KMS-11 (cell line): ENCODE data around the gene ACOXL.
A peak's percentile ranks its signal among the peaks of the same experiment; 100 is the strongest.
"Not testable (repeated sequence)": the region's sequence is repeated elsewhere in the genome, so short reads cannot be mapped to it uniquely, and the experiment has no call there.

Source experiments
- H2AFZ ChIP-seq: fragments of 200-600 bp; sonication (generic); 2 replicates; pipeline ENCODE4 v1.6.1; 2016; ENCODE audit warnings: antibody characterized with exemption, mixed run types, low read depth
- H3K27ac ChIP-seq: fragments of 200-600 bp; sonication (generic); 2 replicates; pipeline ENCODE4 v1.6.1; 2016; ENCODE audit warnings: mild to moderate bottlenecking, mixed run types
- H3K27me3 ChIP-seq: fragments of 200-600 bp; sonication (generic); 2 replicates; pipeline ENCODE4 v1.6.1; 2017; ENCODE audit warnings: mild to moderate bottlenecking, low read depth, mixed run types, moderate library complexity; ENCODE audit not compliant: insufficient read depth
- H3K36me3 ChIP-seq: fragments of 200-600 bp; sonication (generic); 2 replicates; pipeline ENCODE4 v1.6.1; 2017; ENCODE audit warnings: mild to moderate bottlenecking, mixed run types; ENCODE audit not compliant: insufficient read depth
- H3K4me1 ChIP-seq: fragments of 200-600 bp; sonication (generic); 2 replicates; pipeline ENCODE4 v1.6.1; 2016; ENCODE audit warnings: mild to moderate bottlenecking, low read depth, mixed run types; ENCODE audit not compliant: poor library complexity, severe bottlenecking
- H3K4me2 ChIP-seq: fragments of 200-600 bp; sonication (generic); 2 replicates; pipeline ENCODE4 v1.7.0; 2016; ENCODE audit warnings: mild to moderate bottlenecking, mixed run types
- H3K4me3 ChIP-seq: fragments of 200-600 bp; sonication (generic); IDR thresholded peaks from 2 replicates; pipeline ENCODE4 v1.6.1; 2017; ENCODE audit warnings: low read depth, low read length, mixed read lengths; ENCODE audit not compliant: insufficient read depth
- H3K79me2 ChIP-seq: fragments of 200-600 bp; sonication (generic); 2 replicates; pipeline ENCODE4 v1.6.1; 2016; ENCODE audit warnings: low read depth, mixed run types; ENCODE audit not compliant: insufficient read depth
- H3K9ac ChIP-seq: fragments of 200-600 bp; sonication (generic); 2 replicates; pipeline ENCODE4 v1.6.1; 2016; ENCODE audit warnings: mild to moderate bottlenecking, mixed run types
- H4K20me1 ChIP-seq: fragments of 200-600 bp; sonication (generic); 2 replicates; pipeline ENCODE4 v1.6.1; 2016; ENCODE audit warnings: mild to moderate bottlenecking, mixed run types; ENCODE audit not compliant: insufficient read depth
- CTCF ChIP-seq: fragments of 200-600 bp; sonication (generic); conservative IDR thresholded peaks from 2 replicates; pipeline ENCODE4 v1.6.1; 2017; ENCODE audit warnings: low read depth, mild to moderate bottlenecking, antibody characterized with exemption, low read length, moderate library complexity, mixed read lengths

Gene ACOXL

GRCh38 chr2:110853516-110853915 lies 121.1 kb downstream of the ACOXL start:
- Histone ChIP-seq H3K4me1 (peaks cover 14% of the 10 kb centered on the region), H3K4me2 (no peak overlapping the region), H3K36me3 (no peaks in the 10 kb centered on the region), H2AFZ (no peak overlapping the region), H3K9ac (no peak overlapping the region), H3K27ac (no peak overlapping the region), H3K79me2 (no peaks in the 10 kb centered on the region), H3K4me3 (no peak overlapping the region), H3K27me3 (no peaks in the 10 kb centered on the region), H4K20me1 (no peaks in the 10 kb centered on the region)
- TF ChIP-seq CTCF, result peak; percentile 32; the same call in 1 of the 2 replicates

GRCh38 chr2:110853948-110854347 lies 121.6 kb downstream of the ACOXL start:
- no peak overlapping the region for H3K27ac ChIP-seq
- no peaks in the 10 kb centered on the region for H4K20me1 ChIP-seq
- no peak overlapping the region for H3K9ac ChIP-seq
- no peak overlapping the region for H3K4me2 ChIP-seq
- H3K4me1 ChIP-seq, result peaks cover 18% of the 10 kb centered on the region
- no peak overlapping the region for H3K4me3 ChIP-seq
- no peak overlapping the region for H2AFZ ChIP-seq
- H3K27me3 ChIP-seq, result no peaks in the 10 kb centered on the region
- H3K79me2 ChIP-seq, result no peaks in the 10 kb centered on the region
- TF ChIP-seq CTCF, result no peak
- H3K36me3 ChIP-seq, result no peaks in the 10 kb centered on the region

DNA sequence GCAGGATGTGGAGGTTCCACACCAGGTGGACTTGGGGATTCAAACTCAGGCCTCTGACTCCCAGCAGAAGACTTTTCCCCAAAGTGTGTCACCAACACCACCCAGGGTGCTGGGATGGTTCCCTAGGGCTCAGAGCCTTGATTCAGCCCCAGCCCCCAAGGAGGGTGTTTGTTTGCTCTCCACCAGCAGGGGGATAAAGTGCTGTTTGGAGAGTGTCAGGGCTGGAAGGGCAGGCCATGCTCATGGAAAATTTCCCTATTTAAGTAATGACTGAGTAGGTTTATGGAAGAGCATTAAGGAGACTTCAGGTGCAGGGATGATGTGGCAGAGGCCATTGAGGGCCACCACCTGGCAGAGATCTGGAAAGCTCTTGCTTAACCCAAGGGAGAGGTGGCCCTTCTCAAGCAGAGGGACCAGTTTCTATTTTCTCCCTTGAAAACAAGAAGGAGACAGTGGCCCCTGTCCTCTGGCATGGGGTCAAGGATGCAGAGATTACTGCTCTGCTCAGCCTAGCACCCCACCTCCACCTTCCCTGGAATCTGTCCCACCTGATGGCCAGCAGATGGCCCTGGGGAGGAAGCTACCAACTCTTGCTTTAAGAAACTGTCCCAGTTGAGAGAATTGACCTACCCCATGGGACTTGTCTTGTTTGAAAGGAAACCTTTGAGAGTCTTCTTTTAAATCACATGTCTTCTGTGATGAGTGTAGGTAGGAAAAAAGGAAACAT lies 122.1 kb downstream of the ACOXL start:
- Histone ChIP-seq H3K27ac (no peak overlapping the region), H3K9ac (no peak overlapping the region), H4K20me1 (no peaks in the 10 kb centered on the region), H3K4me1 (peaks cover 23% of the 10 kb centered on the region), H3K79me2 (no peaks in the 10 kb centered on the region), H3K4me3 (no peak overlapping the region), H3K36me3 (no peaks in the 10 kb centered on the region), H2AFZ (no peak overlapping the region), H3K4me2 (no peak overlapping the region), H3K27me3 (no peaks in the 10 kb centered on the region)
- TF ChIP-seq CTCF, result no peak

DNA sequence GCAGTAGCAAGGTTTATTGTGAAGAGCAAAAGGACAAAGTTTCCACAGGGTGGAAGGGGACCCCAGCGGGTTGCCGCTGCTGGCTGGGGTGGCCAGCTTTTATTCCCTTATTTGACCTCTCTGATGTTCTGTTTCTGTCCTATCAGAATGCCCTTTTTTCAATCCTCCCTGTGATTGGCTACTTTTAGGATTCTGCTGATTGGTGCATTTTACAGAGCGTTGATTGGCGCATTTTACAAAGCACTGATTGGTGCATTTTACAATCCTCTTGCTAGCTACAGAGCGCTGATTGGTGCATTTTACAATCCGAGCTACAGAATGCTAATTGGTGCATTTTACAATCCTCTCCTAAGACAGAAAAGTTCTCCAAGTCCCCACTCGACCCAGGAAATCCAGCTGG lies 123.5 kb downstream of the ACOXL start:
- not testable (repeated sequence) for H2AFZ ChIP-seq, H3K4me3 ChIP-seq, H3K27me3 ChIP-seq, H3K27ac ChIP-seq, H3K9ac ChIP-seq, H3K4me2 ChIP-seq, H4K20me1 ChIP-seq, H3K36me3 ChIP-seq, H3K79me2 ChIP-seq
- peaks cover 30% of the 10 kb centered on the region for H3K4me1 ChIP-seq

- no peak for TF ChIP-seq CTCF
- H3K27me3 ChIP-seq, result no peaks in the 10 kb centered on the region
- H3K9ac ChIP-seq, result peak overlapping the region; percentile 18; the same call in 1 of the 2 replicates
- no peaks in the 10 kb centered on the region for H4K20me1 ChIP-seq
- H3K4me1 ChIP-seq, result peaks cover 46% of the 10 kb centered on the region
- H3K4me2 ChIP-seq, result peak overlapping the region; percentile 48
- H3K27ac ChIP-seq, result peak overlapping the region; percentile 71
- no peaks in the 10 kb centered on the region for H3K79me2 ChIP-seq
- H3K36me3 ChIP-seq, result no peaks in the 10 kb centered on the region
- no peak overlapping the region for H2AFZ ChIP-seq
- H3K4me3 ChIP-seq, result no peak overlapping the region
These were observed 125.9 kb downstream of the ACOXL start for GRCh38 chr2:110858135-110858725.
